Ecto neural progenitor cell (in vitro differentiated cells): ENCODE data around the gene C10orf120.
A peak's percentile ranks its signal among the peaks of the same experiment; 100 is the strongest.

Source experiments
- DNase-seq: peaks from one replicate; pipeline ENCODE4 v3.0.0-alpha.2; 2018; ENCODE audit warnings: low spot score

The C10orf120 gene

GRCh38 chr10:122660696-122661095 lies 39.0 kb downstream of the C10orf120 start:
- no peak for DNase-seq

GRCh38 chr10:122659651-122660050 lies 40.0 kb downstream of the C10orf120 start:
- no peak for DNase-seq

GRCh38 chr10:122659126-122659525 lies 40.5 kb downstream of the C10orf120 start:
- no peak for DNase-seq

- no peak for DNase-seq
Observed at GRCh38 chr10:122658356-122659049, 41.1 kb downstream of the C10orf120 start.

- no peak for DNase-seq
Observed at GRCh38 chr10:122657729-122658128, 41.9 kb downstream of the C10orf120 start.

- DNase-seq = no peak
Observed at GRCh38 chr10:122657255-122657654, 42.4 kb downstream of the C10orf120 start.

- DNase-seq = no peak
Observed at GRCh38 chr10:122656741-122657140, 42.9 kb downstream of the C10orf120 start.

- DNase-seq = no peak
Observed at GRCh38 chr10:122656308-122656705, 43.3 kb downstream of the C10orf120 start.

- no peak for DNase-seq
Observed at GRCh38 chr10:122655524-122656307, 43.9 kb downstream of the C10orf120 start.

- DNase-seq = no peak
Observed at GRCh38 chr10:122650331-122650730, 49.3 kb downstream of the C10orf120 start.

GRCh38 chr10:122649903-122650302 lies 49.7 kb downstream of the C10orf120 start:
- DNase-seq = no peak

GRCh38 chr10:122648599-122649428 lies 50.8 kb downstream of the C10orf120 start:
- peak; percentile 80 for DNase-seq
